H1 (cell line): ENCODE measurements around the gene CACNA1C. TPM values are rescaled to one million over a fixed set of nuclear protein-coding genes. Genes with fewer than 3 reads are reported as not detected.

ENCODE experiments used
- KDM5A ChIP-seq: fragments of 200-600 bp; IDR thresholded peaks from 2 replicates; pipeline ENCODE4 v1.7.1; 2012; ENCODE audit warnings: mild to moderate bottlenecking, low read length, inconsistent platforms, mixed read lengths
- ZNF274 ChIP-seq: IDR thresholded peaks from 2 replicates; pipeline ENCODE4 v1.7.0; 2012; ENCODE audit warnings: low read length, borderline replicate concordance; ENCODE audit errors: extremely low read depth
- polyA plus RNA-seq, 7 experiments: library from polyadenylated mRNA; depleted of rRNA in 3 of 7; stranded (reverse) in 5 of 7; unstranded in 2 of 7; fragments of >200 nt in 5 of 7; fragments of 200-250 nt in 2 of 7; gene quantifications; 1 replicate in 5 of 7; 2 replicates in 1 of 7; 4 replicates in 1 of 7; pipeline versions ENCODE4 v1.2.1 to v1.2.3, GENCODE V29; 2011 to 2013; ENCODE audit warnings: missing spikeins in 2 of 7, mixed read lengths in 2 of 7
- total RNA-seq: library from RNA; stranded (reverse); fragmentation: NEBNext Ultra II Directional; extraction: Animal tissue kit (Norgen Biotek cat#: 25700); gene quantifications from 2 replicates; pipeline ENCODE4 v1.2.1, GENCODE V29; 2021
- TF ChIP-seq, protein P1 (sequence below), 3 experiments: IDR thresholded peaks; 1 replicate in 2 of 3; 2 replicates in 1 of 3; pipeline versions ENCODE4 v1.5.1 to v1.6.1; 2011; ENCODE audit warnings: low read length in 3 of 3, mild to moderate bottlenecking in 3 of 3, inconsistent platforms in 2 of 3, low read depth in 1 of 3, moderate library complexity in 1 of 3; ENCODE audit not compliant: insufficient read depth in 1 of 3; ENCODE audit errors: control extremely low read depth in 1 of 3

Gene CACNA1C
- total and polyA plus RNA-seq, 2 of the 8 experiments (the other 6 are each of a cell fraction or from before 2014, with no cell fraction given): 1.3 TPM

DNA sequence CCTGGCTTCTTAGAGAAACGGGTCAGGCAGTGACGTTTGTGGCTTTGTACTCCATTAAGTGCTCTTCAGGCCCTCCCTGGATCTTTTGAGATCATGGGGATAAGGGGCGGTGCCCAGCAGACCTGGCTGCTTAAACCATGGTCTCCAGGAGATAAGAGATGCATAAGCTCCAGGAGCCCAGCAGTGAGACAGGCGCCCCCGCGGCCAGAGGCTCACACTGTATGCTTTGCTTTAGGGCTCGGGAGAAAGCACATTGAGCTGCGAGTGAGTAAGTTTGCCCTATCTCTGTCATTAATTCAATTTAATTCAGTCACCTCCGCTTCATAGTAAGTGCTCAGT, 359.5 kb downstream of the CACNA1C start (continued):
- TF ChIP-seq, protein P1, sequence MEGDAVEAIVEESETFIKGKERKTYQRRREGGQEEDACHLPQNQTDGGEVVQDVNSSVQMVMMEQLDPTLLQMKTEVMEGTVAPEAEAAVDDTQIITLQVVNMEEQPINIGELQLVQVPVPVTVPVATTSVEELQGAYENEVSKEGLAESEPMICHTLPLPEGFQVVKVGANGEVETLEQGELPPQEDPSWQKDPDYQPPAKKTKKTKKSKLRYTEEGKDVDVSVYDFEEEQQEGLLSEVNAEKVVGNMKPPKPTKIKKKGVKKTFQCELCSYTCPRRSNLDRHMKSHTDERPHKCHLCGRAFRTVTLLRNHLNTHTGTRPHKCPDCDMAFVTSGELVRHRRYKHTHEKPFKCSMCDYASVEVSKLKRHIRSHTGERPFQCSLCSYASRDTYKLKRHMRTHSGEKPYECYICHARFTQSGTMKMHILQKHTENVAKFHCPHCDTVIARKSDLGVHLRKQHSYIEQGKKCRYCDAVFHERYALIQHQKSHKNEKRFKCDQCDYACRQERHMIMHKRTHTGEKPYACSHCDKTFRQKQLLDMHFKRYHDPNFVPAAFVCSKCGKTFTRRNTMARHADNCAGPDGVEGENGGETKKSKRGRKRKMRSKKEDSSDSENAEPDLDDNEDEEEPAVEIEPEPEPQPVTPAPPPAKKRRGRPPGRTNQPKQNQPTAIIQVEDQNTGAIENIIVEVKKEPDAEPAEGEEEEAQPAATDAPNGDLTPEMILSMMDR (IDR thresholded peaks at IDR 0.05; ENCODE audit: control extremely low read depth in 1 of 3, insufficient read depth in 1 of 3, low read depth in 1 of 3, low read length in 3 of 3): no peak
- TF ChIP-seq ZNF274 (no peak), KDM5A (no peak)
